Thymus (tissue), 11 donors: ENCODE results near the gene HOXB5. TPM values are rescaled to one million over a fixed set of nuclear protein-coding genes. Genes with fewer than 3 reads are reported as not detected.

Experiments used
- DNase-seq, 9 donors: peaks; one replicate each; pipeline ENCODE4 v3.0.0-alpha.2; 2013; ENCODE audit warnings: low spot score in 9 of 9, low read depth in 6 of 9, missing footprints in 1 of 9
- H3K27ac ChIP-seq, 2 donors: one replicate each; pipeline ENCODE4 v1.5.1; 2013; ENCODE audit warnings: control low read depth in 1 of 2, low read depth in 1 of 2, low read length in 1 of 2, mild to moderate bottlenecking in 1 of 2, moderate library complexity in 1 of 2
- H3K27me3 ChIP-seq, 2 donors: one replicate each; pipeline ENCODE4 v1.5.1; 2013; ENCODE audit warnings: low read length in 1 of 2; ENCODE audit not compliant: control insufficient read depth in 2 of 2, insufficient read depth in 1 of 2
- H3K36me3 ChIP-seq, 2 donors: one replicate each; pipeline ENCODE4 v1.5.1; 2013; ENCODE audit warnings: low read length in 1 of 2, mild to moderate bottlenecking in 1 of 2, moderate library complexity in 1 of 2; ENCODE audit not compliant: control insufficient read depth in 2 of 2, insufficient read depth in 2 of 2
- H3K4me1 ChIP-seq, 2 donors: one replicate each; pipeline ENCODE4 v1.5.1; 2013; ENCODE audit warnings: low read length in 2 of 2; ENCODE audit not compliant: control insufficient read depth in 2 of 2, insufficient read depth in 2 of 2
- H3K4me3 ChIP-seq, 2 donors: one replicate each; pipeline ENCODE4 v1.5.1; 2013; ENCODE audit warnings: low read length in 2 of 2, control low read depth in 1 of 2, mild to moderate bottlenecking in 1 of 2
- H3K9me3 ChIP-seq, 2 donors: one replicate each; pipeline ENCODE4 v1.5.1; 2013; ENCODE audit warnings: low read length in 1 of 2, mild to moderate bottlenecking in 1 of 2; ENCODE audit not compliant: control insufficient read depth in 2 of 2, insufficient read depth in 1 of 2
- WGBS: extraction: QIAGEN DNeasy Blood & Tissue Kit; methylation state at CpG from one replicate; pipeline ENCODE4 v1.1.7; 2013; 5-methylcytosine and 5-hydroxymethylcytosine counted together
- polyA plus RNA-seq: library from polyadenylated mRNA; stranded (reverse); fragments of 200-250 nt; gene quantifications from one replicate; pipeline ENCODE4 v1.2.3, GENCODE V29; 2013
- total RNA-seq: library from RNA; stranded (reverse); fragments of 120-200 nt; gene quantifications from one replicate; pipeline ENCODE4 v1.2.4, GENCODE V29; 2013
- donor health status: healthy.

HOXB5 gene
- total and polyA plus RNA-seq, 2 donors: 0.16 TPM; not detected in 1

DNA sequence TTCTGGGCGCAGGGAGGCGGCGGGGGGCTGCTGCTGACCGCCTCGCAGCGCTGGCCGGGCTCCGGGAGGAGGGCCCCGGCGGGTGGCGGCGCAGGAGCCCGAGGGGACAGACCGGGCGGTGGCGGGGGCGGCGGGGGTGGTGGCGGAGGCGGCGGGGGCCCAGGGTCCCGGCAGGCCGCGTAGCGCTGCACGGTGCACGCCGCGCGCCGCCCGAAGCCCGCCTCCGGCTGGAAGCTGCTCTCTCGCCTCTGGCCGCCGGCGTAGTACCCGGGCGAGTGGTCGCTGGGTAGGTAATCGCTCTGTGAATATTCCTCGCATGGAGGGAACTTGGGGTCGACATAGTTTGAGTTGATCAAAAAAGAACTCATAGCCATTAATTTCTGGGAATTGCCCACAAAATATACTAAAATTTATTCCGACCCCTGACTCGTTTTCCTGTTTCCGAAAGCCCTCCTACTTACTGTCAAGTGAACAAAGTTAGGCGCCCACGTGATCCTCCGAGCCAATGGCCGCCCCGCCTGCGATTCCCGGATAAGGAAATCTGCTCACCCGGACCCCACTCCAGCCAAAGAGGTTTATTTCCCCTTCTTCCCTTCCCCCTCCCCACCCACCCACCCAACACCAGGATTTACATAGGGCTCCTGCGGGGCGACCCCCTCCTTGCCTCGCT, 15.5 kb downstream of the HOXB5 start, which contains the start of gene HOXB4:
HOXB4 (minus strand) TSS at position 405 of the 670 bp plus-strand sequence; CDS start at position 374, 31 bp downstream.
- H3K9me3 ChIP-seq: peaks cover 0 to 6% of the 10 kb centered on the region in 2 donors
- H3K4me1 ChIP-seq: peaks cover 19 to 32% of the 10 kb centered on the region in 2 donors
- peak within 1 kb of the TSS in 1 of 2 donors; percentile 27 for H3K27ac ChIP-seq
- H3K27me3 ChIP-seq: peaks cover 66 to 89% of the 10 kb centered on the region in 2 donors
- H3K36me3 ChIP-seq: no peaks in the 10 kb centered on the region
- H3K4me3 ChIP-seq: peak within 1 kb of the TSS; percentile 73 to 86
- WGBS: under 1% methylated on average over 58 of the region's 58 CpGs
- peak in 7 of 9 donors; percentile 55 to 87 (median 68) for DNase-seq

DNA sequence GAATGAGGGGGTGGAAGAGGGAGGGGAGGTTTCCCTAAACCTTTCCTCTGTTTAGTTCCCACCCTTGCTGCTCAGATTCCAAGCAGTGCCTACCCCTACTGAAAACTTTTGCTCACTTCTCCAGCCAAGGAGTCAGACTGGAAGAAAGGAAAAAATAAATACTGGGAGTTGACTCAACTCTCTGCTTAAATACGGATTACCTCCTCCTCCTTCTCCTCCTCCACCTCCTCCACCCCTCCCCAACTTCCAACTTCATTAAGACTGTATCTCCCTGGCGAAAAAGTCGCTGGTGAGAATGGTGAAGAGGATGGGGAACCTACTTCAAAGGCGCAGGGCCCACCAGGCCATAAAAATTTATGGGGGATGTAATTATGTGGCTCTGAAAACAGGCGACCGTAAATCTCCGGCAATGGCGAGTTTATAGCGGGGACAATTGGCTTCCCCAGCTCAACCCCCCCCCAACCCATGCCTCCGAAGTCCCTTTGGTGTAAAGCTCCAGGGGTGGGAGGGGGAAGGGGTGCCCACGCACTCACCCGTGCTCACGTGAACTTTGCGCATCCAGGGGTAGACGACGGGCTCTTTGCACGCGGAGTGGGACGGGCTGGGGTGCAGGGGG, 16.1 kb downstream of the HOXB5 start:
- 4% methylated on average over 19 of the region's 19 CpGs for WGBS
- no peaks in the 10 kb centered on the region for H3K36me3 ChIP-seq
- H3K9me3 ChIP-seq: peaks cover 0 to 6% of the 10 kb centered on the region in 2 donors
- H3K4me3 ChIP-seq: peak overlapping the region; percentile 45 to 86
- H3K27me3 ChIP-seq: peaks cover 60 to 88% of the 10 kb centered on the region in 2 donors
- H3K4me1 ChIP-seq: peaks cover 19 to 33% of the 10 kb centered on the region in 2 donors
- DNase-seq: peak in 1 of 9 donors; percentile 38
- peak overlapping the region in 1 of 2 donors; percentile 27 for H3K27ac ChIP-seq

DNA sequence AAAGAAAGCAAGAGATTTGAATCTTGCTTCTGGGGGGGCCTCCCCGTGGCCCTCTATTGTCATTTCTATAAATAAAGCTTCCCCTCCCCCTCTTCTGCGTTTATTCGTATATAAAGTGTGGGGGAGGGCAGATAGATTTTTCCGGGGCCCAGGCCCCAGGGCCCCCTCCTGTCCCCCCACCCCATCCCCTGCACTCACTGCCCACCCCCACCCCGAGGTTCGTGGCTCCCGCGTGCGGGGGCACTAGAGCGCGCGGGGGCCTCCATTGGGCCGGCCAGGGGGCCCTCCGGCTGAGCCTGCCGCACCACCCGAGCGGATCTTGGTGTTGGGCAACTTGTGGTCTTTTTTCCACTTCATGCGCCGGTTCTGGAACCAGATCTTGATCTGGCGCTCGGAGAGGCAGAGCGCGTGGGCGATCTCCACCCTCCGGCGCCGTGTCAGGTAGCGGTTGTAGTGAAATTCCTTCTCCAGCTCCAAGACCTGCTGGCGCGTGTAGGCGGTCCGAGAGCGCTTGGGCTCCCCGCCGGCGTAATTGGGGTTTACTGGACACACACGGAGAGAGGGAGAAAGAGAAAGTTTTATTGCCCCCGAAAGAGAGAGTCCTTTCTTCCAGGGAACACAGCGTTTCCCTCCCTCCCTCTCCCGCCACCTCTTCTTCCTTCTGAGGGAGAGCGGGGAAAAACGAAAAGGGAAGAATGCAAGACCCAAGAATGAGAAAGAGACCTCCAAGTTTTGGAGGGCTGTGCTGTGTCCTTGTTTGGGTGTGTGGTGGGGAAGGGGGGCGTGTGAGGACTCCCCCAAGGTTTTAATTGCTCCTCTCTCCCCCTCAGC, 16.9 kb downstream of the HOXB5 start:
- Histone ChIP-seq H3K27ac (no peak overlapping the region), H3K9me3 (peaks cover 0 to 5% of the 10 kb centered on the region in 2 donors), H3K27me3 (peaks cover 52 to 86% of the 10 kb centered on the region in 2 donors), H3K36me3 (no peaks in the 10 kb centered on the region), H3K4me1 (peaks cover 16 to 33% of the 10 kb centered on the region in 2 donors), H3K4me3 (peak overlapping the region in 1 of 2 donors; percentile 45)
- 37% methylated on average over 43 of the region's 43 CpGs for WGBS
- DNase-seq: no peak

DNA sequence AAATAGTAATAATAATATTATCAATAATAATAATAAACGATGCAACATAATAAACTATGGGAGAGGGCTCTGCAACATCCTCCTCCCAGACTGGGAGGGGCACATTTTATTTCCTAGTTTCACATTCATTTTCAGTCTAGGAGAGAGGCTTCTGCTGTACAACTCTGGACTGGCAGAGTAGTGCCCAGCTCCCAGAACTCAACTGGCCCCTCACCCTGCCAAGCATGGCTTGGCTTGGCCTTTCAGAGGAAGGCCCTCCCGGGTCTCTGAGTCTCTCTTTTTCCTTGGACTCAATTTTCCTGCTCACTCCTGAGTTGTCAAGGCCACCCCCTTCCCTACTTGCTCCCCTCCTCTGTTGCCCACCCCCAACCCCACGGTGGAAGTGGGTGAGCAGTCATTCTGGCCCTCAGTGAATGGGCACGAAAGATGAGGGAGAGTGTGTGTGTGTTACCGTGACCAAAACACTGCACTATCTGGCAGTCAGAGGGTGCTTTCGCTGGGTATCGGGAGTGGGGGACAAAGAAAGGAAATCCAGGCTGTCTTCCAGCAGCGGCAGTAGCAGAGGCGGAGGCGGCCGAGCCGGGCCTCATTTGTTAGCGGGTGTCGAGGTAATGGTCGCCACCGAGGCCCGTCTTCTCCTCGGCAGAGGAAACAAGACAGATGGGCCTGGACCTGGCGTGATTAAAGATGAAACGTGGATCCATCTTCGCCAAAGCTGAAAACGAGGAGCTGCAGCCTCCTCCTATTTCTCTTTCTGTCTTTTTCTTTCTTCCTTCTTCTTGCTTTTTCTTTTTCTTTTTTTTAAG, 17.7 kb downstream of the HOXB5 start:
- H3K4me1 ChIP-seq: peaks cover 16 to 28% of the 10 kb centered on the region in 2 donors
- H3K9me3 ChIP-seq: peaks cover 0 to 4% of the 10 kb centered on the region in 2 donors
- H3K27me3 ChIP-seq: peaks cover 47 to 86% of the 10 kb centered on the region in 2 donors
- peak overlapping the region in 1 of 2 donors; percentile 18 for H3K27ac ChIP-seq
- WGBS: 80% methylated on average over 22 of the region's 22 CpGs
- H3K4me3 ChIP-seq: no peak overlapping the region
- H3K36me3 ChIP-seq: no peaks in the 10 kb centered on the region
- no peak for DNase-seq

DNA sequence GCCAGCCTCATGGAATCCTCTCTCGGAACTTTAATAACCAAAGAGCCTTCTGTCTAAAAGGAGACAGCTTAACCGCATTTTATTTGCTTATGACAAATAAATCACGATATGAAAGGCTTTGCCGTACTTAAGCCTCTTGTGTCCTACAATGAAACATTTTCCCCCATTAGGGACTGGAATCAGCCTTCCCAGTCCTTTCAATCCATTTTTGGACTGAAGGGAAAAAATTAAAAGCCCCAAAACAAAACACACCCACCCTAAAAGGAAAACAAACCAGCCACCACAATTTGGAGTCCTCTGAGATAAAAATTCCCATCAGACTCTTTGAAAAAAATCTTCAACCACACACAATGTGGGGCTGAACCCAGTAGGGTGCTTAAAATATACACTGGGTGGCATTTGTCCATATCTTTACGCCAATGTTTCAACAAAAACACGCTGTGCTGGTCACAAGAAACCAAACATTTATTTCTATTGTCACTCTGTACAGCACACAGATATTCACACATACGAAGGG, 18.5 kb downstream of the HOXB5 start:
- H3K4me1 ChIP-seq: peaks cover 16 to 28% of the 10 kb centered on the region in 2 donors
- no peak for DNase-seq
- no peak overlapping the region for H3K27ac ChIP-seq
- H3K36me3 ChIP-seq: no peaks in the 10 kb centered on the region
- WGBS: 90% methylated on average over 7 of the region's 7 CpGs
- H3K27me3 ChIP-seq: peaks cover 40 to 86% of the 10 kb centered on the region in 2 donors
- H3K4me3 ChIP-seq: no peak overlapping the region
- H3K9me3 ChIP-seq: peaks cover 0 to 4% of the 10 kb centered on the region in 2 donors

DNA sequence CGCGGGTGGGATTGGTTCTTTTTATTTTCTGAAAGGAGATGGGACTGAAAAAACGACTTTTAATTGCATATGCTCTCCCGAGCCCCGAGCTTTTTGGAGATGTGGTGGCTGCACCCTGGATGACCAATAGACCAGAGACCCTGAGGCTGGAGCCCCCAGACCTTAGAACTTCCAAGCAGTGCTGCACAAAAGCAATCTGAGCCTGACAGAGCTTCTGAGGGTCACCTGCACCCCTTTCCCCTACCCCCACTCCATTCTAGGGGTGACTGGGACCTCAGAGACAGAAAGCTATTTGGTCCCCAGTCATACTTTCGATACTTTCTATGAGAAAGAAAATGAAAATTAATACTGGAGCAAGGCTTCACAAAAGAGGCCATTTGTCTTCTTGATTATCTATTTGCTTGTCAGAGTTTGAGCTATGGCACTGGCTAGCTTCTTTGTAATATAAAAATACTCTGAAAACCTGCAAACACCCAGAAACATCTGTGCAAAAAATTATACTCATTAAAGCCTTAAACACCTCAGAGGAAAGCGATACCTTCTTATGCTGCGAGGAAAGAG, 19.0 kb downstream of the HOXB5 start:
- Histone ChIP-seq H3K9me3 (peaks cover 0 to 4% of the 10 kb centered on the region in 2 donors), H3K36me3 (no peaks in the 10 kb centered on the region), H3K4me1 (peaks cover 16 to 28% of the 10 kb centered on the region in 2 donors), H3K27me3 (peaks cover 39 to 86% of the 10 kb centered on the region in 2 donors), H3K27ac (no peak overlapping the region), H3K4me3 (no peak overlapping the region)
- WGBS: 90% methylated on average over 8 of the region's 8 CpGs
- no peak for DNase-seq

DNA sequence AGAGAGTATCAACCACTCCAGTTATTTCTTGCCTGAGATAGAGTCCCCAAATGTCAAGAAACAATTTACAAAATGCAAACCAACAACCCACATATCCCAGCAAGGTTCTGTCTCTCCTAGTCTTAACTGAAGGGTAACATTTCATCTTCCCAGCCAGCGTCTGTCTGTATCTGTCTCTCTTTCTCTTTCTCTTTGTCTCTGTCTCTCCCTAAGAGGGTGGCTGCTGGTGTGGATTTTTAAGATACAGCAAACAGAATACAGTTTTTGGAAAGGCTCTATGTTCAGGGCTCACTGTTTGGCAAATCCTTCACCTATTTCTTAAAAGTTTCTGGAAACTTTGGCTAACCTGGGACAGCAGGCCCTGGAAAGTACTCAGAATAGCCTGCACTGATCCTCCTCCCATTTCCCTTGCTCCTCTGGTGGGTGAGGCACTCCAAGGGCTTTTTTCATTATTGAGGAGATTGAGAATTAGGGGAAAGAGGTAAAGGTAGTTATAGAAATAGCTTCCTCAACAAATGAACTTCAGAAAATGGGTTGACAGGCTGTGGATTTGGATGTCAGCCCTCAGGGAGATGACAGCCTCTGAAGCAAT, 21.7 kb downstream of the HOXB5 start:
- peaks cover 1 to 11% of the 10 kb centered on the region in 2 donors for H3K4me1 ChIP-seq
- peaks cover 30 to 89% of the 10 kb centered on the region in 2 donors for H3K27me3 ChIP-seq
- no peak overlapping the region for H3K27ac ChIP-seq
- DNase-seq: no peak
- WGBS: 93% methylated on average over 1 of the region's 1 CpG
- H3K9me3 ChIP-seq: peaks cover 0 to 4% of the 10 kb centered on the region in 2 donors
- no peak overlapping the region for H3K4me3 ChIP-seq
- H3K36me3 ChIP-seq: no peaks in the 10 kb centered on the region
